DND-41 (cell line): ENCODE measurements around the gene FAM168A.

Experiments
- ATAC-seq: fragments of 200-7000 bp; cut with Tn5 transposase; 3 replicates; pipeline ENCODE4 v1.9.1; 2021; ENCODE audit warnings: low read depth; ENCODE audit not compliant: insufficient read depth
- DNase-seq: peaks from one replicate; pipeline ENCODE4 v3.0.0-alpha.2; 2020
- H2AFZ ChIP-seq: 2 replicates; pipeline ENCODE4 v1.6.0; 2012; ENCODE audit warnings: low read depth, low read length
- H3K27ac ChIP-seq: 2 replicates; pipeline ENCODE4 v1.5.1; 2012; ENCODE audit warnings: low read length, inconsistent platforms
- H3K27me3 ChIP-seq: fragments of 200-600 bp; sonication (generic); 2 replicates; pipeline ENCODE4 v1.6.0; 2012; ENCODE audit warnings: low read length, mild to moderate bottlenecking, inconsistent platforms; ENCODE audit not compliant: insufficient read depth, poor library complexity
- H3K36me3 ChIP-seq: 2 replicates; pipeline ENCODE4 v1.5.1; 2012; ENCODE audit warnings: low read length, inconsistent platforms; ENCODE audit not compliant: insufficient read depth
- H3K4me1 ChIP-seq: 2 replicates; pipeline ENCODE4 v1.5.1; 2012; ENCODE audit warnings: mild to moderate bottlenecking, low read length; ENCODE audit not compliant: insufficient read depth
- H3K4me2 ChIP-seq: 2 replicates; pipeline ENCODE4 v1.6.0; 2012; ENCODE audit warnings: mild to moderate bottlenecking, moderate library complexity, low read length, inconsistent platforms; ENCODE audit not compliant: insufficient read depth
- H3K4me3 ChIP-seq, 2 experiments: fragments of 200-600 bp in 1 of 2; shearing (Covaris generic) in 1 of 2; 2 replicates each; pipeline ENCODE4 v1.5.1; 2012 to 2016; ENCODE audit warnings: inconsistent platforms in 2 of 2, low read length in 2 of 2, mild to moderate bottlenecking in 2 of 2, low read depth in 1 of 2, moderate library complexity in 1 of 2
- H3K79me2 ChIP-seq: 2 replicates; pipeline ENCODE4 v1.6.0; 2012; ENCODE audit warnings: low read length, inconsistent platforms; ENCODE audit not compliant: insufficient read depth
- H3K9ac ChIP-seq: 2 replicates; pipeline ENCODE4 v1.6.0; 2012; ENCODE audit warnings: low read depth, mild to moderate bottlenecking, inconsistent platforms, low read length, moderate library complexity
- H3K9me3 ChIP-seq: 2 replicates; pipeline ENCODE4 v1.5.1; 2012; ENCODE audit warnings: low read length, moderate library complexity, mild to moderate bottlenecking, inconsistent platforms; ENCODE audit not compliant: insufficient read depth, severe bottlenecking
- H4K20me1 ChIP-seq: 2 replicates; pipeline ENCODE4 v1.6.0; 2012; ENCODE audit warnings: low read length; ENCODE audit not compliant: insufficient read depth
- CTCF ChIP-seq: IDR thresholded peaks from 2 replicates; pipeline ENCODE4 v1.5.1; 2012; ENCODE audit warnings: borderline replicate concordance, low read length, moderate library complexity, mild to moderate bottlenecking; ENCODE audit not compliant: poor library complexity, severe bottlenecking; ENCODE audit errors: extremely low read depth
- EZH2 ChIP-seq: IDR thresholded peaks from 3 replicates; pipeline ENCODE4 v1.6.1; 2012; ENCODE audit warnings: borderline replicate concordance, low read depth, mild to moderate bottlenecking, moderate library complexity, low read length, inconsistent platforms; ENCODE audit not compliant: severe bottlenecking

The FAM168A gene

GRCh38 chr11:73467505-73467904 is 130.4 kb downstream of the FAM168A start:
- Histone ChIP-seq H3K27ac (no peak overlapping the region), H3K4me3 (no peak overlapping the region), H3K79me2 (no peaks in the 10 kb centered on the region), H3K4me2 (no peak overlapping the region), H2AFZ (no peak overlapping the region), H3K9me3 (no peaks in the 10 kb centered on the region), H3K27me3 (no peaks in the 10 kb centered on the region), H3K4me1 (no peaks in the 10 kb centered on the region), H3K36me3 (peaks cover 8% of the 10 kb centered on the region; the same call in 1 of the 2 replicates), H4K20me1 (no peaks in the 10 kb centered on the region), H3K9ac (no peak overlapping the region)
- ATAC-seq (no peak), DNase-seq (no peak)
- TF ChIP-seq CTCF (no peak), EZH2 (no peak)

- no peaks in the 10 kb centered on the region for H3K9me3 ChIP-seq
- TF ChIP-seq CTCF (no peak), EZH2 (no peak)
Measured at GRCh38 chr11:73466643-73467042, 131.3 kb downstream of the FAM168A start.

GRCh38 chr11:73465871-73466270 is 132.0 kb downstream of the FAM168A start:
- DNase-seq = no peak
- Histone ChIP-seq H3K9me3 (no peaks in the 10 kb centered on the region), H3K4me2 (no peak overlapping the region)

More at GRCh38 chr11:73466643-73467042, 131.3 kb downstream of the FAM168A start:
- Histone ChIP-seq H4K20me1 (no peaks in the 10 kb centered on the region), H2AFZ (no peak overlapping the region), H3K4me3 (no peak overlapping the region), H3K4me2 (no peak overlapping the region), H3K27ac (no peak overlapping the region), H3K79me2 (no peaks in the 10 kb centered on the region), H3K4me1 (no peaks in the 10 kb centered on the region), H3K27me3 (no peaks in the 10 kb centered on the region), H3K9ac (no peak overlapping the region), H3K36me3 (peaks cover 8% of the 10 kb centered on the region; the same call in 1 of the 2 replicates)
- ATAC-seq (no peak), DNase-seq (no peak)

More at GRCh38 chr11:73465871-73466270, 132.0 kb downstream of the FAM168A start:
- no peak overlapping the region for H3K4me3 ChIP-seq
- TF ChIP-seq CTCF = no peak
- H3K4me1 ChIP-seq = no peaks in the 10 kb centered on the region
- H4K20me1 ChIP-seq = no peaks in the 10 kb centered on the region
- no peaks in the 10 kb centered on the region for H3K79me2 ChIP-seq
- H3K27ac ChIP-seq = no peak overlapping the region
- H3K27me3 ChIP-seq = no peaks in the 10 kb centered on the region
- H3K36me3 ChIP-seq = peaks cover 8% of the 10 kb centered on the region; the same call in 1 of the 2 replicates
- ATAC-seq = no peak
- H2AFZ ChIP-seq = no peak overlapping the region
- H3K9ac ChIP-seq = no peak overlapping the region
